ENCODE results near the gene CTDSPL. TPM values are rescaled to one million over a fixed set of nuclear protein-coding genes. Genes with fewer than 3 reads are reported as not detected.
A peak's percentile ranks its signal among the peaks of the same experiment; 100 is the strongest.
"Not testable (repeated sequence)": the region's sequence is repeated elsewhere in the genome, so short reads cannot be mapped to it uniquely, and the experiment has no call there.

The CTDSPL gene, protein sequence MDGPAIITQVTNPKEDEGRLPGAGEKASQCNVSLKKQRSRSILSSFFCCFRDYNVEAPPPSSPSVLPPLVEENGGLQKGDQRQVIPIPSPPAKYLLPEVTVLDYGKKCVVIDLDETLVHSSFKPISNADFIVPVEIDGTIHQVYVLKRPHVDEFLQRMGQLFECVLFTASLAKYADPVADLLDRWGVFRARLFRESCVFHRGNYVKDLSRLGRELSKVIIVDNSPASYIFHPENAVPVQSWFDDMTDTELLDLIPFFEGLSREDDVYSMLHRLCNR
- total RNA-seq (2014; rRNA removed; shearing (Covaris generic)): 17.3 and 26.3 TPM in 2 replicates

GRCh38 chr3:37861620-37862041 lies at the start of gene CTDSPL:
Gene CTDSPL, plus strand, starts transcription at chr3:37861880. Its CDS starts 320 bp downstream, at chr3:37862200.
- peak; percentile 68 for DNase-seq (ENCODE audit: low read depth)

DNA sequence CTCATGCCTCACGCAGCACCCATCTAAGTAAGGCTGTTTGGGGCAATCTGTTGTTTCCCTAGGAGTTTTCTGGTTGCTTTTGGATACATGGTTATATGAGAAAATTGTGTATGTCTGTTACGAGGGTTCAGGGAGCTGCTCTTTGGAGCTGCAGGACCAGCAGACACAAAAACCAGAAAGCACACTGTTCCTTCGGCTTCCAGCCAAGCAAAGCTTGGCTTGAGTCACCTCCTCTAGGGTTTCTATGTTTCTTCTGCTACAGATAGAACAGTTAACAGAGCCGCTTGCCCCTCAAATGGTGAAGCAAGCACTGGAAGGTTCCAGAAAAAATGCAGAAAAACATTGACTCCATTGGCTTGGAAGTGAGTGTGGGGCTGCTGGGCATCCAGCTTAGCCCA lies 49.2 kb upstream of the CTDSPL start:
- no peak for DNase-seq (ENCODE audit: low read depth)

GRCh38 chr3:37813403-37813802 lies 48.3 kb upstream of the CTDSPL start:
- no peak for DNase-seq (ENCODE audit: low read depth)

DNA sequence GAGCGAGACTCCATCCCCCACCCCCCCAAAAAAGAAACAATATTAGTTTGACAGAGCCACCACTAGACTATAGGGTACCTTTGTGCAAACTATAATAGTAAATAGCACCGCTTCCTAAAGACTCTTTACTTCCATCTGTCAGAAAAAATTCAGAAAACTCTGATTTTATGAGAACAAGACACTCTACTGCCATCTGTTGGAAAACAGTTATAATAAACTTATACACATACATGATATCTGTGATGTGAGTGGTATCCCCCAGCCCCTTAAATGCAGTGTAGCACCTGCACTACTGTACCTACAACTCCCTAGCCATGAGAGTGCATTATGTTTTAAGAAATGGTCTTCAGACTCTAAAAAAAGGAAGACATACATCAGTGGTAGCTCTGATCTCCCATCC lies 47.1 kb upstream of the CTDSPL start:
- DNase-seq (ENCODE audit: low read depth): peak; percentile 18

DNA sequence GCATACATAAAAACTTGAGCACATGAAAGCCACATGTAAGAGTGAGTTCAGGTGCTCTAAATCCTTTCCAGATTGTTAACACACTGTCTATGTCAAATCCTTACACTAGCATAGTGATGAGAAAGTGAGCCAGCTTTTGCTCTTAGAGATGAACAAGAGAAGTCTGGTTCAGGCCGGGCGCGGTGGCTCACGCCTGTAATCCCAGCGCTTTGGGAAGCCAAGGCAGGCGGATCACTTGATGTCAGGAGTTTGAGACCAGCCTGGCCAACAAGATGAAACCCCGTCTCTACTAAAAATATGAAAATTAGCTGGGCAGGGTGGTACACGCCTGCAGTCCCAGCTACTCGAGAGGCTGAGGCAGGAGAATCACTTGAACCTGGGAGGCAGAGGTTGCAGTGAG lies 46.5 kb upstream of the CTDSPL start:
- not testable (repeated sequence) for DNase-seq (ENCODE audit: low read depth)

- no peak for DNase-seq (ENCODE audit: low read depth)
Observed at GRCh38 chr3:37816271-37816670, 45.4 kb upstream of the CTDSPL start.

DNA sequence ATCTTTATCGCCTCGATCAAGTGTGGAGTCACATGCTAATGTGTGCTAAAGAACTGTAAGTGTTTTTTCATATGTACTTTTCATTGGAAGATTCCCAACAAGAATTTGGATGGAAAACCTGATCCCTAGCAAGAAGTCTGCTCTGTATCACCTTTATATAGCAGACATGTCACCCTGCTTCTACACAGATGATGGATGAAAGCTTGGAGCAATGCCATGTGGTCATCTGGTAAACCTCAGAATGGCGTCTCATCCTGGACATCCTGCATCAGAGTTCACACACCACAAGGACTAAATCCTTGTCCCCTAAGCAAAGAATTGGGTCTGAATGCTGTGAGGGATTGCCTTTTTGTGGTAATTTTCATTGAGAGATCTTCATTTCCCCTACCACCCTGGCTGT lies 42.1 kb upstream of the CTDSPL start:
- DNase-seq (ENCODE audit: low read depth): peak; percentile 55

- no peak for DNase-seq (ENCODE audit: low read depth)
Observed at GRCh38 chr3:37820286-37820685, 41.4 kb upstream of the CTDSPL start.

GRCh38 chr3:37823189-37823588 lies 38.5 kb upstream of the CTDSPL start:
- DNase-seq (ENCODE audit: low read depth): no peak

- DNase-seq (ENCODE audit: low read depth): no peak
Observed at GRCh38 chr3:37824090-37824953, 37.4 kb upstream of the CTDSPL start.

DNA sequence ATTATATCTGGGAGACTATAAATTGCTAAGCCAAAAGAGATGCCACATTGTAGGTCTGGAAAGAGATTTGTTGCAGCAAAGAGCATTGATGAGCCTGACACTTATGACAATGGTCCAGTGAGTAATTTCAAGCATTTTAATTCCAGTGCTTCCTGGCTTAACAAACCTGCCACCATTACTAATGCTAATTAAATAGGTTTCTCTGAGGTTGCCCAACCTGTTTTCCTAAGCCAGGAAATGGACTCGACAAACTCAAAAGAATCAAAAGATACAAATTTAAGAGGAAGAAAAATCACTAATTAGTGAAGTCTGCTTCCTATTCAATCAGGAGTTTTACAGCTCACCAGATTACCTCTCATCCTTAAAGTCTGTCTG lies 36.7 kb upstream of the CTDSPL start:
- no peak for DNase-seq (ENCODE audit: low read depth)

- DNase-seq (ENCODE audit: low read depth): no peak
Observed at GRCh38 chr3:37825744-37826400, 35.8 kb upstream of the CTDSPL start.

- DNase-seq (ENCODE audit: low read depth): no peak
Observed at GRCh38 chr3:37826502-37826901, 35.2 kb upstream of the CTDSPL start.

DNA sequence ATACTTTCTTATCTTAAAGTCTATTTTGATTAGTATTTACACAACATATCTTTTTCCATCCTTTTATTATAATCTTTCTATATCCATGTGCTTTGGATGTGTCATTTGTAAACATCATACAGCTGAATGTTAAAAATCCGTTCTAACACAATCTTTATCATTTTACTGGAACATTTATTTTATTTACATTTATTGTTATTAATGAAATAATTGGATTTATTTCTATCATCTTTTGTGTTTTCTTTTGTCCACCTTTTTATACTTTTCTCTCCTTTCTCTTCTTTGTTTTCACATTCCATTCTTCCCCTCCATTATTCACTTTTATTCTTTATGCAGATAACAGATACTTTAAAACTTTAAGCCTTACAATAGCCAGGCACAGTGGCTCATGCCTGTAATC lies 34.7 kb upstream of the CTDSPL start:
- DNase-seq (ENCODE audit: low read depth): no peak

- no peak for DNase-seq (ENCODE audit: low read depth)
Observed at GRCh38 chr3:37832480-37832879, 29.2 kb upstream of the CTDSPL start.

- peak; percentile 5 for DNase-seq (ENCODE audit: low read depth)
Observed at GRCh38 chr3:37833302-37834186, 28.1 kb upstream of the CTDSPL start.

DNA sequence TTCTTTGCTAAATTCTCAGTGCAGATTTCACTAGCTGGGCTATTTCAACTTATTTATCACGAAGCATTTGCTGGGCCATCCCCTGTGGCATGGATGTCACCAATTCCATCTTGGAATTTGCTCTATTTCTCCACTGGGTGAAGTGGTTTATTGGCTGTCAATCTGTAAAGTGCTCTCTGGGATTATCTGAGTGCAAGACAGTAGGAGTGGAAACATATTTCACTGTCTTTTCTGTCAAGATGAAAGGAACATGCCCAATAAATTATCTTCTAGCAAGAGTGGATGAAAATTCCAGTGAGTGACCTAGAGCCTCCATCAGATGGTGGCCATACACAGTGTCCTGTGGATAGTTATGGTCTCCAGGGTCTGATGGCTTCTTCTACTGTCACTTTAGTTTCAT lies 25.1 kb upstream of the CTDSPL start:
- DNase-seq (ENCODE audit: low read depth): no peak

GRCh38 chr3:37847689-37848088 lies 14.0 kb upstream of the CTDSPL start:
- DNase-seq (ENCODE audit: low read depth): no peak

GRCh38 chr3:37849146-37849923 lies 12.3 kb upstream of the CTDSPL start:
- DNase-seq (ENCODE audit: low read depth): no peak

GRCh38 chr3:37852097-37852496 lies 9.6 kb upstream of the CTDSPL start:
- DNase-seq (ENCODE audit: low read depth): peak; percentile 47

DNA sequence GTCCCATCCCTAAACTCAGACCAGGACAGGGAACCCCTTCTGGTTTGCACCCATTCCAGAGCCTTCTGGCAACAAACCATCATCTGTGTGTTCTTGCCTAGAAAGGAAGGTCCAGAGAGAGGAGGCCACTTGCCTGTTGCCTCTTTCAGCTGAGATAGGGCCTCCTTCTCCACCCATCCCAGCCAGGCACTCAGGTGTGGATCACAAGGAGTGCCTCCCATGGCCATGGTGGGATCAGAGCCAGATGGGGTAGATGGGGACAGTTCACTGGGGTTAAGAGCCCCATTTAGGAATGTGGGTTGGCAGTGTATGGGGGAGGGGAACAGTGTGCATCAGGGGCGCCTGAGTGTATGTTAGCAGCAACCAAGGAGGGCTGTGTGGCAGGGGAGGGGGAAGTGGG lies 8.9 kb upstream of the CTDSPL start:
- DNase-seq (ENCODE audit: low read depth): no peak
